GM13977 (cell line): ENCODE measurements around the gene EIF4G2.

Experiments
- DNase-seq: peaks from one replicate; pipeline ENCODE4 v3.0.0; 2012; ENCODE audit warnings: low spot score
- in situ Hi-C: fragments of 300-500 bp; cut with MboI; formaldehyde crosslinking; loops from one replicate; pipeline ENCODE4 v1.12.0; 2022; ENCODE audit warnings: low sequenced_read_pairs, low pct_unique_long_range_greater_than_20kb, mixed read lengths, inconsistent platforms; ENCODE audit not compliant: unreplicated experiment
- TF ChIP-seq, protein P1 (sequence below): IDR thresholded peaks from 2 replicates; pipeline ENCODE4 v1.5.1; 2012; ENCODE audit warnings: mild to moderate bottlenecking, control low read depth; ENCODE audit not compliant: insufficient read depth; ENCODE audit errors: extremely low read depth, missing control alignments

EIF4G2 gene

GRCh38 chr11:10792385-10793068, 16.2 kb downstream of the EIF4G2 start:
- in situ Hi-C loops = no loop called here
- peak; percentile 80 for DNase-seq
- TF ChIP-seq, protein P1, sequence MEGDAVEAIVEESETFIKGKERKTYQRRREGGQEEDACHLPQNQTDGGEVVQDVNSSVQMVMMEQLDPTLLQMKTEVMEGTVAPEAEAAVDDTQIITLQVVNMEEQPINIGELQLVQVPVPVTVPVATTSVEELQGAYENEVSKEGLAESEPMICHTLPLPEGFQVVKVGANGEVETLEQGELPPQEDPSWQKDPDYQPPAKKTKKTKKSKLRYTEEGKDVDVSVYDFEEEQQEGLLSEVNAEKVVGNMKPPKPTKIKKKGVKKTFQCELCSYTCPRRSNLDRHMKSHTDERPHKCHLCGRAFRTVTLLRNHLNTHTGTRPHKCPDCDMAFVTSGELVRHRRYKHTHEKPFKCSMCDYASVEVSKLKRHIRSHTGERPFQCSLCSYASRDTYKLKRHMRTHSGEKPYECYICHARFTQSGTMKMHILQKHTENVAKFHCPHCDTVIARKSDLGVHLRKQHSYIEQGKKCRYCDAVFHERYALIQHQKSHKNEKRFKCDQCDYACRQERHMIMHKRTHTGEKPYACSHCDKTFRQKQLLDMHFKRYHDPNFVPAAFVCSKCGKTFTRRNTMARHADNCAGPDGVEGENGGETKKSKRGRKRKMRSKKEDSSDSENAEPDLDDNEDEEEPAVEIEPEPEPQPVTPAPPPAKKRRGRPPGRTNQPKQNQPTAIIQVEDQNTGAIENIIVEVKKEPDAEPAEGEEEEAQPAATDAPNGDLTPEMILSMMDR = peak; percentile 99

DNA sequence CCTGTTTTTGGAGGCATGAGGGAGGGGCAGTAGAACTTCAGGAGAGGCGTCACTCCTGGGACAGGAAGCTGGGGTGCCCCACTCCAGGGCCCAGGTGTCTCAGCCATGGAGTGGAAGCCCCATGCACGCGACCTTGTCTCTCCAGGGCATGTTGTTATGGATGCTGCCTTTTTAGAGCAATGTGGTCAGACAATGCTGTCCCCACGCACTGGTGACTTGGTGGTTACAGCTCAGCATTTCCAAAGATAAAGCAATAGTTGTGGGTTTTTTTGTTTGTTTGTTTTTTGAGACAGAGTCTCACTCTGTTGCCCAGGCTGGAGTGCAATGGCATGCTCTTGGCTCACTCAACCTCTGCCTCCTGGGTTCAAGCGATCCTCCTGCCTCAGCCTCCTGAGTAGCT, 22.3 kb downstream of the EIF4G2 start:
- TF ChIP-seq, protein P1 = no peak
- in situ Hi-C loops = no loop called here
- DNase-seq = no peak

- DNase-seq = no peak
- in situ Hi-C loops = no loop called here
- TF ChIP-seq, protein P1 = no peak
These were observed 23.6 kb downstream of the EIF4G2 start for GRCh38 chr11:10785146-10785474.

DNA sequence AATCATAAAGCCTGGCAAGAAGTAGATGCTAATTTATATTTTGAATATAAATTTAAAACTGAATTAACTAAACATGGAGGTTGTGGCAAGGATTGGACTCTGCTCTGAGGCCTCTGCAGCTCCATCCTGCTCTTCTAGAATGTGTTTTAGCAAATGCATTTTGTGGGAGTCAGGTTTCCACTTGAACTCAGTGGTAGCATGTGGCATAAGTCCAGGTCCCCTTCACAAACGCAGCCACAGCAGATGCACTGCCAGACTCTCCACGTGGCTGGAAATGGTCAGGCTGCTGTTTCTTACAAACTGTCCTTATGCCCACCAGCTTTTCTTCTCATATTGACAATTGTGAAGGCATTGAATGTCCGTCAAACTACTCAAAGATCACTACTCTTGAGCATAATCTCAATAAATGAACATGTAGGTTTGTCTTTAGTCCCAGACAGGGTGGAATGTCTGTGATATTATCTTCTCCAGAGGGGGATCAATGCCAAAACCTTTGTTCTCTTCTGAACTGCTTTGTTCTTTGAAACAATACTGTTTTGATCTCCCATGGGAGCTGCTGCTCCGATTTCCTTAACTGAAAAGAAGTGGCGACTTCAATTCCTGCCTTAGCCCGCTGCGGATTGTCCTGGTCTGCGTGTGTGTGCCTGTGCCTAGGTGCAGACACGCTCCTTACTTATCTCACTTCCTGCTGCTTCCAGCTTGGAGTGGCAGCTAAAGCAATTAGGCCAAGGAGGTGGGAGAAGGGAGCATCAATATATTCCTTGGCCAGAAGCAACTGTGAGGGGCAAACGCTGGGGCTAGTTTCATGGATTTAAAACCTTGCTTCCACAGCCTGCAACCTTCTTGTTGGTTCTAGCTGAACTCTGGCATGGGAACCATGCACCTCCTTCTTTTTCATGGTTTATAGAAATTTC, 24.2 kb downstream of the EIF4G2 start:
- no peak for DNase-seq
- TF ChIP-seq, protein P1 = no peak
- in situ Hi-C loops = no loop called here

DNA sequence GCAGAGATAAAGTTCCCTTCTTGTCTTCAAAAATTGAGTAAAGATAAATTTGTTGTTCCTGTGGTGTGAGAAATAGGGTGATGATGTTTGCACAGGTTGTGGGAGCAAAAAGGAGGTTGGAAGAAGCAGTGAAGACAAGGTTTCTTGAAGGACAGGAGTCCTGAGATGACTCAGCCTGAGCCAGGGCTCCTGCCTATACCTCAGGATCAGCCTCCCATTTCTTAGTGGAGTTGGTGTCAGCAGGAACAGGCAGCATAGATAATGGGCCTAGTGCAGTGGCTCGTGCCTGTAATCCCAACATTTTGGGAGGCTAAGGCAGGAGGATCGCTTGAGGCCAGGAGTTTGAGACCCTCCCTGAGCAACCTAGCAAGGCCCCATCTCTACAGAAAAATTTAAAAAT, 28.7 kb downstream of the EIF4G2 start:
- TF ChIP-seq, protein P1 = no peak
- in situ Hi-C loops = no loop called here
- DNase-seq = no peak

- no peak for DNase-seq
- TF ChIP-seq, protein P1 = no peak
- in situ Hi-C loops = no loop called here
These were observed 29.6 kb downstream of the EIF4G2 start for GRCh38 chr11:10779086-10779485.
